Stimulated activated CD8-positive, alpha-beta memory T cell treated with anti-CD3 and anti-CD28 coated beads, Interleukin-4, amount 100 ng/mL, for 1 hour (primary cell): Measurements from ENCODE around the gene GLDC.
"Not testable (repeated sequence)": the region's sequence is repeated elsewhere in the genome, so short reads cannot be mapped to it uniquely, and the experiment has no call there.

ENCODE experiments used
- DNase-seq, 2 donors: peaks; one replicate each; pipeline ENCODE4 v3.0.0-alpha.2; 2020; ENCODE audit warnings: low read depth in 2 of 2, low spot score in 1 of 2

The GLDC gene

GRCh38 chr9:6622784-6623183 is 22.7 kb downstream of the GLDC start:
- DNase-seq = not testable (repeated sequence)

GRCh38 chr9:6620796-6621195 is 24.7 kb downstream of the GLDC start:
- no peak for DNase-seq

- no peak for DNase-seq
Measured at GRCh38 chr9:6620353-6620752, 25.2 kb downstream of the GLDC start.

DNA sequence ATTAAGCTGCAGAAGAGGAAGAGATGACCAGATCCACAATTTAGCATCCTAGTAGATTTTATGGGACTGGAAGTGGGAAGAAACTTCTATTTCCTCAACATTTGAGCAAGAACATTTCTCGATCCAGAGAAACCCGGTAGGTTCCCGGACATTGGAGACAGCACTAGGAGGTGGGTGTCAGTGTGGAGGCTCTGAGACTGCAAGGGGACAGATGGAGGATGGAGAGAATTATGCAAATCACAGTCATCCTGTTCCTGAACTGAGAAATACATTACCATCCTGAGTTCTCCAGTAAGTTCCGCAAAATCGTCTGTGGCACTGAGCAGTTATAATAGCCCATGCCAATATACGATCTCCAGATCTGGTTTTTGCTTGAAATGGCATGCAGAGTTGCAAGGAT is 25.6 kb downstream of the GLDC start:
- no peak for DNase-seq

DNA sequence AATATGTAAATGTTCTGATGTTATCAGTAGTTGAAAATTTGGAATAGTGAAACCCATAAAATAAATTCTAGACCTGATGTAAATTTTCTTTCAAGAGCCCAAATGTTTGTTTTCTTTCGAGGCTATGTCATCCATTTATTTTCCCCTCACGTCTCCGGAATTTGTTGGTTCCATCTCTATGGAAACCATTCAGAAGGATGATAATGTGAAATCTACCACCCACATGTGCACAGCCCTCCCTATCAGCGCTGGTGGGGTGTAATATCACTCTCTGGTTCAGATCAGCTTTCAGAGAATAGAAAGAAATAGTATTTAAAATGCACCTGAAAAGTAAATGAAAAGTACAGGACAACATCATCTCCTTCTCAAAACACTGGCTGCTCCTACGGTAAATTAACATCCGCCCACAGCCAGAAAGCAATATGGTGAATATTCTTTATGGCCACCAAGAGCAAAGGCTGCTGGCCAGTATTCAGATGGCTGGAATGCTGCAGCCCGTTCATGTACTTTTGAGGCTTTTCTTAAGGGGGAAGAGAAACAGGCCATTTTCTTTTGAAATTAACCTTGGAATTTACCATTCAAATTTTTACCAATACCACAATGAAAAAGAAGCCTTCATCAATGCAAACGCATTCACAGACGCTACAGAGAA is 28.5 kb downstream of the GLDC start:
- no peak for DNase-seq

- DNase-seq = no peak
Measured at GRCh38 chr9:6614489-6614888, 31.0 kb downstream of the GLDC start.

DNA sequence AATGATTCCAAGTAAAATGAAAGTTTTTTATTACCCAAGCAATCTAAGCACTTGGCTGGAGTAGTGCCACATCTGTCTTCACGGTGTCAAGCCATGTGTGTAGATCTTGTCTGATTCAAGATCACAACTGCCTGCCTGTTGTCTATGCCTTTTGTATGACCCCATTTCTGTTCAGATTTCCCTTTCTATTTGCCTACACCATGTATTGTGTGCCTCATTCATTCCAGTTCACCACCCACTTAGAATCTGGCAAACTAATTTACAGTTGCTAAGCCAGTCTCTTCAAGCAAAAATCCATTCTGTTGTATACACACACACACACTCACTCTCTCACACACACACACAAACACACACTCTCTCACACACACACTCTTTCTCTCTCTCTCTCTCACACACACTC is 33.7 kb downstream of the GLDC start:
- DNase-seq = no peak

GRCh38 chr9:6610073-6610472 is 35.5 kb downstream of the GLDC start:
- no peak for DNase-seq

- no peak for DNase-seq
Measured at GRCh38 chr9:6609497-6610016, 36.0 kb downstream of the GLDC start.

DNA sequence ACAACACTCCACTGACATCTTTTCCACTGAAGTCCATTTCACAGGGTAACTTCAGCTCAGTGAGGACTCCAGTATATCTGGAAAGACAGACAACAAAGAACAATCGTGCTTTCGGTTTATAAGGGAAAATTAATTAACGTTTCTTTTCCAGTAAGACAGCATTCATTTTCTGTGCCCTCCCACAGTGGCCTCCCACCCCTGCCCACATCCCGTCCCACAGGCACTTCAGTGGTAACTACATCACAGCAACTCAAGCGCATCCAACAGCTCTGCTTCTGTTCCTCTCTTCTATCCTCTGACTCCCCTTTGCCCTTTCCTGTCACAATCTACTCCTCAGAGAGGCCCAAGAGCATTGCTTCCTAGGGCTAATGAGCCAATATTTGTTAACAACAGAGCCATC is 40.3 kb downstream of the GLDC start:
- DNase-seq = no peak

DNA sequence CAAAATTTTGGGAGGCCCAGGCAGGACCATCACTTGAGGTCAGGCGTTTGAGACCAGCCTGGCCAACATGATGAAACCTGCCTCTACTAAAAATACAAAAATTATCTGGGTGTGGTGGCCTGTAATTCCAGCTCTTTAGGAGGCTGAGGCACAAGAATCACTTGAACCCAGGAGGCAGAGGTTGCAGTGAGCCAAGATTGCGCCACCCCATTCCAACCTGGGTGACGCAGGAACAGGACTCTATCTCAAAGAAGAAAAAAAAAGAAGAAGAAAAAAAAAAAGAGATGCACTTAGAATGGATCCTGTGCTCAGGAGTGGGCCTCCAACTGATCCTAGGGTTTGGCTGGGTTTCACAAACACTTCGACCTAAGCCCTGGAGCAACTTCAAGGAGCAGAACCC is 45.1 kb downstream of the GLDC start:
- no peak for DNase-seq

DNA sequence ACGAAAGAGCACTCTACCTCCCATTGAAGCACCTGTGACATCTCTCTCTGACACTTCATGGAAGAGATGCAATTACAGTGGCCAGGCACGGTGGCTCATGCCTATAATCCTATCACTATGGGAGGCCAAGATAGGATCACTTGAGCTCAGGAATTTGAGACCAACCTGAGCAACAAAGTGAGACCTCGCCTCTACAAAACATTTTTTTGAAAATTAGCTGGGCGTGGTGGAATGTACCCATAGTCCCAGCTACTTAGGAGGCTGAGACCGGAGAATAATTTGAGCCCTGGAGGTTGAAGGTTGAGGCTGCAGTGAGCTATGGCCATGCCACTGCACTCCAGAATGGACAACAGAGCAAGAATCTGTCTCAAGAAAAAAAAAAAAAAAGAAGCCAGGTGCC is 45.5 kb downstream of the GLDC start:
- no peak for DNase-seq

DNA sequence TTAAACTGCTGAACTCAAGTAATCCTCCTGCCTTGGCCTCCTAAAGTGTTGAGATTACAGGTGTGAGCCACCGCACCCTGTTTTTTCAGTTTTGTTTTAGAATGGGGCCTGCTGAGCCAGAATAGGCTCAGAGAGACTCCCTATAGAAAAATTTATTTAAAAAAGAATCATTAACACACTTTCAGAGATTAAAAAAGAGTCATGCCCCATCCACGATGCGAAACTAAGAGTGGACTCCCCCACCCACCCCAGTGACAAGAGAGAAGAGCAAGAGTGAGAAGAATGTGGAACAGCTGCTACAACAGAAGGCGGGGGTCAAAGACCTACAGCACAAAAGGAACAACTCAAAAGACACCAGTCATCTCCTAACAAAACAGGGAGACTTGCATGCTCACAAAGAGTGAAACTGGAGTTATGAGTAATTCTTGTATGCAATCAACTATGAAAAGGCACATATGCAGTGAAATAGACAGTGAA is 47.2 kb downstream of the GLDC start:
- no peak for DNase-seq

- DNase-seq = no peak
Measured at GRCh38 chr9:6592791-6593190, 52.7 kb downstream of the GLDC start.

- DNase-seq = no peak
Measured at GRCh38 chr9:6592231-6592630, 53.3 kb downstream of the GLDC start.

DNA sequence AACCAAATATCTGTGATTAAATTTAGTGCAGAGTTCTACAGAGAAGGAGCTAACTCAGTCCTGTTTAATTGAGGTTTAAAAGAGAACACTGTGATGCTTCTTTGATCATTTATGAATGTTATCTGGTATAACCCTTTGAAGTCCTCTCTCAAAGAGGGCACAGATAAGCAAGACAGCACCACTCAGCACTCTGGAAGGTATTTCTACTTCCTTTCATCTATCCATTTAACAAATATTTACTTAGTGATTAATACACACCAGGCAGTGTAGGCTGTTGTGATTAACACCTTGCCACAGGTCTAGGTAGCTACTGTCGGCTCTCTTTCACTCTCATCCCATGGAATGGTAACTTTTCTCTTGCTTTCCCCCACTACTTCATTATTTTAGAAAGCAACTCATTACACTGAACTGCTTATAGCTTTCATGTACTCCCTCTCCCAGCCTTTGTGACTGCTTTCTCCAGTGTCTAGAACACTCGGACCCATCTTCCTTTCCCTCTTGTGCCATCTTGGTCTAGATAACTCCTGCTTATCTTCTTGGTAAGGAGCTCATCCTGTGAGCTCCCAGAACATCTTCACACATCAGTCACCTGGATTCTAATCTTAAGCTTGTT is 54.7 kb downstream of the GLDC start:
- no peak for DNase-seq

- no peak for DNase-seq
Measured at GRCh38 chr9:6590334-6590733, 55.2 kb downstream of the GLDC start.

- DNase-seq = no peak
Measured at GRCh38 chr9:6584881-6585597, 60.5 kb downstream of the GLDC start.

- DNase-seq = no peak
Measured at GRCh38 chr9:6581253-6581652, 64.3 kb downstream of the GLDC start.

DNA sequence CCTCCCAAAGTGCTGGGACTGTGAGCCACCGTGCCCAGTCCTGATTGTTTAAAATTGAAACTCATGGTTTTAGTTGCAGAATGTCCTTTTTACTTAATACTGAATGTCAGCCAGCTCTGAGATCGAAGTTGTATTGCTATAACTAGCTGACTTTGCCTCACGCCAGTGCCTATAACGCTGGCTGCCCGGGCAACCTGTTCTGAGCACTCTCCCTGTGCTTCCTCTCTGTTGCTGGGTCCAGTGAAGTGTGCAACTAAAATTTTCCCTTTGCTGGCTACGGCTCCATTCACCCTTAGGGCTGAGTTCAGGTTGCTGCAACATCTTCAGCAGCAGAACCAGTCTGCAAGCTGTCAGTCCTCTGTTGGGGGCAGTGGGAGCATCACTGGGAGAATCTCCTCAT is 65.9 kb downstream of the GLDC start:
- DNase-seq = no peak

- no peak for DNase-seq
Measured at GRCh38 chr9:6576987-6577386, 68.5 kb downstream of the GLDC start.

- DNase-seq = no peak
Measured at GRCh38 chr9:6575324-6576034, 70.0 kb downstream of the GLDC start.
